Lung (tissue), 12 donors: Measurements from ENCODE around the gene THAP4. TPM values are rescaled to one million over a fixed set of nuclear protein-coding genes. Genes with fewer than 3 reads are reported as not detected.

Source experiments
- ATAC-seq: fragments of 200-7000 bp; cut with Tn5 transposase; one replicate; pipeline ENCODE4 v1.9.1; 2020; ENCODE audit warnings: moderate number of reproducible peaks; ENCODE audit not compliant: insufficient read depth, low FRiP score
- DNase-seq, 3 donors: peaks; one replicate each; pipeline ENCODE4 v3.0.0-alpha.2; 2013 to 2017
- H3K27ac ChIP-seq, 2 donors: one replicate each; pipeline ENCODE4 v1.5.1; 2013; ENCODE audit warnings: mild to moderate bottlenecking in 2 of 2, moderate library complexity in 2 of 2, control low read depth in 1 of 2, inconsistent platforms in 1 of 2, low read depth in 1 of 2, low read length in 1 of 2
- H3K27me3 ChIP-seq, 3 donors: one replicate each; pipeline ENCODE4 v1.5.1; 2013; ENCODE audit warnings: low read length in 2 of 3; ENCODE audit not compliant: control insufficient read depth in 3 of 3, insufficient read depth in 3 of 3
- H3K36me3 ChIP-seq, 4 donors: one replicate each; pipeline ENCODE4 v1.5.1; 2013; ENCODE audit warnings: low read length in 4 of 4, mild to moderate bottlenecking in 1 of 4, moderate library complexity in 1 of 4; ENCODE audit not compliant: control insufficient read depth in 4 of 4, insufficient read depth in 4 of 4
- H3K4me1 ChIP-seq, 5 donors: one replicate each; pipeline ENCODE4 v1.5.1; 2013; ENCODE audit warnings: low read length in 5 of 5, mild to moderate bottlenecking in 2 of 5, moderate library complexity in 1 of 5; ENCODE audit not compliant: control insufficient read depth in 5 of 5, insufficient read depth in 5 of 5
- H3K4me3 ChIP-seq: one replicate; pipeline ENCODE4 v1.5.1; 2013; ENCODE audit warnings: mild to moderate bottlenecking, control low read depth, moderate library complexity
- H3K9ac ChIP-seq, 2 donors: one replicate each; pipeline ENCODE4 v1.5.1; 2013; ENCODE audit warnings: low read length in 2 of 2, control low read depth in 1 of 2; ENCODE audit not compliant: insufficient read depth in 1 of 2
- H3K9me3 ChIP-seq, 4 donors: one replicate each; pipeline ENCODE4 v1.5.1; 2013; ENCODE audit warnings: low read length in 3 of 4, mild to moderate bottlenecking in 1 of 4, moderate library complexity in 1 of 4; ENCODE audit not compliant: control insufficient read depth in 4 of 4, insufficient read depth in 3 of 4
- CTCF ChIP-seq: IDR thresholded peaks from 2 replicates; pipeline ENCODE4 v1.5.1; 2012; ENCODE audit warnings: mild to moderate bottlenecking; ENCODE audit errors: control extremely low read depth, extremely low read depth
- WGBS, 2 donors: extraction: QIAGEN DNeasy Blood & Tissue Kit; methylation state at CpG; one replicate each; pipeline ENCODE4 v1.1.7; 2013; 5-methylcytosine and 5-hydroxymethylcytosine counted together
- polyA plus RNA-seq, 2 donors: library from polyadenylated mRNA; stranded (reverse); fragments of 200-250 nt; gene quantifications; one replicate each; pipeline ENCODE4 v1.2.1, GENCODE V29; 2013
- total RNA-seq, 2 donors: library from RNA; depleted of rRNA in 1 of 2; stranded (reverse); fragments of >200 nt in 1 of 2; gene quantifications; one replicate each; pipeline ENCODE4 v1.2.1, GENCODE V29; 2014 to 2021
- donor health status: control.
- donor health status: control.
- donor health status: Bipolar disorder and iron deficiency.
- donor health status: healthy.
- donor health status: DM: yes; HTN: yes; CAD: no.

Gene THAP4
- total and polyA plus RNA-seq, 4 donors, result 40.0 to 53.7 (median 45.0) TPM

- Histone ChIP-seq H3K9ac (no peak overlapping the region), H3K4me1 (peaks cover 0 to 15% (median 9%) of the 10 kb centered on the region in 5 donors), H3K9me3 (no peaks in the 10 kb centered on the region), H3K27me3 (no peaks in the 10 kb centered on the region), H3K4me3 (no peak overlapping the region), H3K36me3 (peaks cover 0 to 10% (median 5%) of the 10 kb centered on the region in 4 donors), H3K27ac (no peak overlapping the region)
- no peak for ATAC-seq
- no peak for DNase-seq
- WGBS, 2 donors, result 89 to 92% methylated on average over 14 of the region's 14 CpGs
- no peak for TF ChIP-seq CTCF
Measured at GRCh38 chr2:241576293-241576654, 60.7 kb downstream of the THAP4 start.

GRCh38 chr2:241575624-241576292 lies 61.2 kb downstream of the THAP4 start:
- peaks cover 0 to 15% (median 9%) of the 10 kb centered on the region in 5 donors for H3K4me1 ChIP-seq
- H3K36me3 ChIP-seq, result peaks cover 0 to 13% (median 5%) of the 10 kb centered on the region in 4 donors
- no peak for TF ChIP-seq CTCF
- no peak overlapping the region for H3K27ac ChIP-seq
- no peak overlapping the region for H3K9ac ChIP-seq
- DNase-seq (no peak), ATAC-seq (no peak)
- no peak overlapping the region for H3K4me3 ChIP-seq
- 79 to 95% methylated on average over 5 of the region's 5 CpGs for WGBS, 2 donors
- no peaks in the 10 kb centered on the region for H3K27me3 ChIP-seq
- H3K9me3 ChIP-seq, result no peaks in the 10 kb centered on the region

- 87 to 97% methylated on average over 7 of the region's 7 CpGs for WGBS, 2 donors
- no peaks in the 10 kb centered on the region for H3K9me3 ChIP-seq
Measured at GRCh38 chr2:241574911-241575623, 61.9 kb downstream of the THAP4 start.

More at GRCh38 chr2:241574911-241575623, 61.9 kb downstream of the THAP4 start:
- H3K9ac ChIP-seq, result no peak overlapping the region
- TF ChIP-seq CTCF, result no peak
- DNase-seq, result no peak
- H3K27me3 ChIP-seq, result no peaks in the 10 kb centered on the region
- H3K36me3 ChIP-seq, result peaks cover 0 to 13% (median 5%) of the 10 kb centered on the region in 4 donors
- no peak for ATAC-seq
- H3K27ac ChIP-seq, result no peak overlapping the region
- H3K4me3 ChIP-seq, result no peak overlapping the region
- peaks cover 0 to 15% (median 9%) of the 10 kb centered on the region in 5 donors for H3K4me1 ChIP-seq
